GM18517 (cell line): ENCODE results near the gene EPX.
A peak's percentile ranks its signal among the peaks of the same experiment; 100 is the strongest.

Experiments used
- ATAC-seq: cut with Tn5 transposase; IDR thresholded peaks from one replicate; pipeline ENCODE4 v1.9.1; 2021; ENCODE audit warnings: mild to moderate bottlenecking, moderate library complexity; ENCODE audit not compliant: unreplicated experiment

EPX gene

DNA sequence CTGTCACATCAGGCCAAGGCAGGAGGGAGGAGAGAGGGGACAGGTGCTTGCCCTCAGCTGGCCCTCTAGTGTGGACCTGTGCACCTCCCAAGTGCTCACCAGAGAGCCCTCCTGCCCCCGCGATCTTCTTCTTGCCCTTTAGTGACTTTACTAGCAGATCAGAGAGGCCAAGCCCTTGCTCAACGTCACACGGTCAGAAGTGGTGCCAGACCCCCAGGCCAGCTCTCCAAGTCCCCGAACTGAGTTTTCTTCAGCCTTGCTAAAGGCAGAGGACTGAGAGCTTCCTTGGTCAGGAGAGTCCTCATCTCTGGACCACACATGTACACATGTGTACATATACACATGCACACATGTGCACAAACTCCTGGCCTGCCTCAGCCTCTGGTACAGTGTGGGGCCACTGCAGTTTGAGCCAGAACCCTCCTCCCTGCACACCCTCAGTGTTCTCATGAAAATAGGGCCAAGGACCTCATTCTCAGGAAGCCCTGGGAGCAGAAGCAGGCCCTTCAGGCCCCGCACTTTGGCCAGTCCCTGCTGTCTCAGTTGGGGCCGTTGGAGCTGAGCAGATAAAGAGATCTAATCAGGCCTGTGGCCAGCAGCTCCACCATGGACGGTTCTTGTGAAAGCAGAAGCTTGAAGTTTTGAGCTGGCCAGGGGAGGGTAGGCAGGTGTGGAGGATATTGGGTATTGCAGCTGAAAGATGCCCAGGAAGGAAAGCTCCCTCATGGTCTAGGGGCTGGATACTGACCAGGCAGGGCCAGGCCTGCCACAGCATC is 7.4 kb upstream of the EPX start:
- no peak for ATAC-seq

DNA sequence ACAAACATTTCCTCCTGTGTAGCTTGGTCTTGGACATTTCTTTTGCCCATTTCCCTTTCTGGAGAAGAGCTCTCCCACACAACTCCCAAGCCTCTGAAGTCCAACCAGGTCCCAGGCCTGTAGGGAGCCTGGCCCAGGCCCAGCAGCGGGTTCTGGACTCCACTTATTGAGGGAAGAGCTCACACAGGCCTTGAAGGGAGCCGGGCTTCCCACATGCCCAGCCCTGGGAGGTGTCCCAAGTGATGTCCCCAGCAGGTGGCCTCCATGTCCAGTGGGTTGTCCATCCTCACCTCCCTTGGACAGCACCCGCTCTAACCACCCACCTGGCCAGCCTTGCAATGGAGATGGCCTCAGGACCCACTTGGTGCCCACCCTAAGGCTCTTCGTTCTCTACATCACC is 5.9 kb upstream of the EPX start:
- ATAC-seq, result no peak

DNA sequence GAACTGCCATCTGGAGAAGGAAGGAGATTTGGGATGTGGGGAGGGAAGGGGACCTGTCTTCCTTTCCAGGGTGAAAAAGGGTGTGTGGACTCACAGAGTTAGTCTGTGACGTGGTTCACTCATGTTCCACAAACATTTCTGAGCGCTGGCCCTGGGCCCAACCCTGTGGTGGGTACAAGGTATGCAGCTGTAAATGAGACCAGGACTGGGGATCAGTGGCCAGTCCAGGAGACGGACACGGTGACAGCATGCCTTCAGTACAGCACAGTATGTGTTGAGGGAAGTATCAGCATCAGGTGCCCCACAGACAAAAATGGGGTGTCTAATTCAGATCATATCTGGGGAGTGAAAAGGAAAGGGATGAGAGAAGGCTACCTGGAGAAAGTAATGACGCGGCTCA is 5.5 kb upstream of the EPX start:
- no peak for ATAC-seq

DNA sequence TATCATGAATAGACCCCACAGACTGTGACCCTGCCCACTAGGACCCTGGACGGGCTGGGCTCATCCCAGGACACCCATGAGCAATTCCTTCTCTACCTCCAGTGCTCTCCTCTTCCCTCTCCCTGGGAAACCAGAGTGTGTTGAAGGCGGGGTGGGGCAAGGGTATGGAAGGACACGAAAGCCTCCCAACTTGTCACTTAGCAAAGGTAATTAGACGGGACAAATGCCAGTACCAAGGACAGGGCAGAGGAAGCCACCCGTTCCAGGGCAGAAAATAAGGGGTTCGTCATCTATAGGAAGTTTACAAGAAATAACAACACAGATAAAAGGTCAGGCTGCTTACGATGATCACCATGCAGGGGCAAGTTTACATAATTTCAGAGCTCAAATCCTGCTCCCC is 4.9 kb upstream of the EPX start:
- no peak for ATAC-seq

DNA sequence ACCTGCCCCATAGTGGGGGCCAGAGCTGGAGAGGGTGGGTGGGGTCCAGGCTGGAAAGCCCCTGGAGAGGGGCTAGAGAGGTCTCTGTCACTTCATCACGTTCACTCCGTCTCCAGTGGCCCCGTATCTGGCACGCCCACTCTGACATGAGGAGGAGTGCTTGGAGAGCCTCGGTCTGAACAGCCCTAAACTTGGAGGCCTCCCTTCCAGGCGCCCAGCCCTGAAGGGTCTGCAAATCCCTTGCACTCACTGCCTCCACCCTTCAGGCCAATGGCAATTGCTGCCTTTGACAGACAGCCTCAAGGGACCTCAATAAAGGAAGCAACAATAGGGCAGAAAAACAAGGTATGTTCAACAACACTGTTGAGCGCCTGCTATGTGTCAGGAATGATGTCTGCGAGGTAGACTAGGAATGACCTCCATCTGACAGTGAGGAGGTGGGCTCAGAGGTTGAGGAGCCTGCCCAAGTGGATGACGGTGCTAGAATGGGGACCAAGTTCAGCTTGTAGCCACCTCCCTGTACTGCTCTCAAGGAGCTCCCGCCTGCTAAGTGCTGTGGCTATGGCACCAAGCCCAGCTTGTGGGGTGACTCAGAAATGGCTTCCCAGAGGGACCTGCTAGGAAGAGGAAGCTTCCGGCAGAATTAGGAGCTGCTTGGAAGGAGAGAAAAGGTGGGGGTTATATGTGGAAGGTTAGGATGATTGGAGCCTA is 2.9 kb upstream of the EPX start:
- no peak for ATAC-seq

DNA sequence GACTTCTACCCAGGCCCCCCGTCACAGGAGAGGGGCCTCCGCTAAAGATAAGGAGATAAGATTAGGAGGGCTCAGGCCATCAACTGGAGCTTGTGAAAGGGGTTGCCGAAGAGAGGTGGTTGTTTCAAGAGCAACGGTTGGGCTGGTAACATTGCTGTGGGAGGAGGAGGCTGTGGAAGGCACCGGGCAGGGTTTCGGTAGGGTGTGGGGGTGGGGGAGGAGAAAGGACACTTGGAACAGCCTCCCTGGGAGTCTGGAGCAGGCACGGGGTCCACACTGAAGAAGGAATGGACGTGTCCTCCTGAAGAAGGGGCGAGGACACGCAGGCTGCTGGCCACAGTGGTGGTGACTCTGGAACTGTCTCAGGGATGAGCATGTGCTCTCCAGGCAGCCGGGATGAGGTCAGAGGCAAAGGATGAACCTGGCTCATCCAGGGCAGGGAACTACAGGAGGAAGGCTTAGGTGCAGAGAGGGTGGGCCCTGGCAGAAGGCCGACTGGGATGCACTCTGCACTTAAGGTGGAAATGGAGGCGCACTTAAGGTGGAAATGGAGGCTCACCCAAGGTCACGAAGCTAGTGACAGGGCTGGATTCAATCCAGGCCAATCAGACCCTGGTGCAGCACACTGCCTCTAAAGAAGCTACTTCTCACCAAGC is 1.2 kb upstream of the EPX start:
- ATAC-seq, result no peak

DNA sequence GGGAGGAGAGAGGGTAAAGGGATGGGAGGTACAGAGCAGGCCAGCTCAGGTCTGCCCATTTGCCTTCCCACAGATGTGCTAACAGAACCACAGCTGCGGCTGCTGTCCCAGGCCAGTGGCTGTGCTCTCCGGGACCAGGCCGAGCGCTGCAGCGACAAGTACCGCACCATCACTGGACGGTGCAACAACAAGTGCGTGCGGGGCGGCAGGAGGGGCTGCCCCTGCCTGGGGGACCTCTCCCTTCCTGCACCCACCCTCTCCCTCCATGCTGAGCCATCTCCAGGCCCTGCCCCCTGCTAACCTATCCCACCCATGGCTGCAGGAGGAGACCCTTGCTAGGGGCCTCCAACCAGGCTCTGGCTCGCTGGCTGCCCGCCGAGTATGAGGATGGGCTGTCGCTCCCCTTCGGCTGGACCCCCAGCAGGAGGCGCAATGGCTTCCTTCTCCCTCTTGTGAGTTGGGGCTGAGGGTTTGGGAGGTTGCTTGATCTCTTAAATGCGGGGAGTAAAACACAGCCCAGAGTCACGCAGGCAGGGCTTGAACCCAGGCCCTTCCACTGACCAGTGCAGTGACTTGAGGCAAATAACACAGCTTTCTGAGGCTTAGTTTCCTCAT is 1.2 kb downstream of the EPX start:
- no peak for ATAC-seq

DNA sequence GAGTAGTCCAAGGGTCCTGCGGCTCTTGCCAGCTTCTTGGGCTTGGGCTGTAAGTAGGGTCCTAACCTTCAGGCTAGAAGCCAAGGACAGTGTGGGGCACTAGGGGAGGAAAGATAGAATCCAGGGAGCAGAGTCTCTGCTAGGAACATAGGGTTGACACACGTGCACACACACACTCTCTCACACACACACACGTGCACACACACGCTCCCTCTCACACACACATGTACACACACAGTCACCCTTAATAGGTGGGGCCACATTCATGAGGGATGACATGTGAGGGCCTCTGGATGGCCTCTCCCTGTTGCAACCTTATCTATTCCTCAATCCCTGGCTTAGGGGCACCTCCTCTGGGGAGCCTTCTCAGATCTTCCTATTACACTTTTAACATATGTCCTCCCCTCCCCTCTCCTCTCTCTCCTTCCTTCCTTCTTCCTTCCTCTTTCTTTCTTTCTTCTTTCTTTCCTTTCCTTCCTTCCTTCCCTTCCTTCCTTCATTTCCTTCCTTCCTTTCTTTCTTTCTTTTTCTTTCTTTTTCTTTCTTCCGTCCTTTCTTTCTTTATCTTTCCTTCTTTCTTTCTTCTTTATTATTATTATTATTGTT is 3.1 kb downstream of the EPX start:
- no peak for ATAC-seq

DNA sequence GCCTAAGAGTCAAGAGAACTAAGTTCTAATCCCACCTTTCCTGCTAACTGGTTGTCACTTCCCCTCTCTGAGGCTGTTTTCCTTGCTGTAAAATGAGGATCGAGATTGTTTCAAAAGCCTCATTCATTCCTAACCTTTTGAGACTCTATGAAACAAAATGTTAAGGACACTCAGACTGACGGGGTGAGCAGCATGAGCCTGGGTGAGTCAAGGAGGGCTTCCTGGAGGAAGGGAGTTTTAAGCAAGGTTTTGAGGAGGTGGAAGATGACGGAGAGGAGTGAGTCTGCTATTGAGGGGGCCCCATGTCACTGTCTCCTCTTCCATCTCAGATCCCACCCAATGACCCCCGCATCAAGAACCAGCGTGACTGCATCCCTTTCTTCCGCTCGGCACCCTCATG is 4.1 kb downstream of the EPX start:
- ATAC-seq, result no peak

DNA sequence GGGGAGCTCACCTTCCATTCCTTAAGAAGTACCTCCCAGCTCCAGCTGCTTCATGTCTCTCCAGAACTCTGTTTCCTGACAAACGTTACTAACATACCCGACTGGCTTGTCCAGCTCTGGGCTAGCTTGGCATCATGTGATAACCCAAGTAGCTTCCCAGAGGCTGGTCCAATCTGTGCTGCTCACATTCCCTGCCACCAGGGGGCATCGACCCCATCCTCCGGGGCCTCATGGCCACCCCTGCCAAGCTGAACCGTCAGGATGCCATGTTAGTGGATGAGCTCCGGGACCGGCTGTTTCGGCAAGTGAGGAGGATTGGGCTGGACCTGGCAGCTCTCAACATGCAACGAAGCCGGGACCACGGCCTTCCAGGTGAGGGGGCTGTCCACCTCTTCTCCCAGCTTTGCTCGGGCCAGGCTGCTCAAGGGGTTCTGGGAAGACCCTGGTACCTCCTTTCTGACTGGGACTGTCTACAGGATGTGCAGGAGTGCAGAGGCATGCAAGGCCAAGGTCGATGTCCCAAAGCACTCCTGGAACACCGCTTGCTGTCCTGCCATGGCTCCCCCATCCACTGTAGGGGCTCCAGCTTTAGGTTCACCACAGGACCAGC is 7.6 kb downstream of the EPX start:
- no peak for ATAC-seq

DNA sequence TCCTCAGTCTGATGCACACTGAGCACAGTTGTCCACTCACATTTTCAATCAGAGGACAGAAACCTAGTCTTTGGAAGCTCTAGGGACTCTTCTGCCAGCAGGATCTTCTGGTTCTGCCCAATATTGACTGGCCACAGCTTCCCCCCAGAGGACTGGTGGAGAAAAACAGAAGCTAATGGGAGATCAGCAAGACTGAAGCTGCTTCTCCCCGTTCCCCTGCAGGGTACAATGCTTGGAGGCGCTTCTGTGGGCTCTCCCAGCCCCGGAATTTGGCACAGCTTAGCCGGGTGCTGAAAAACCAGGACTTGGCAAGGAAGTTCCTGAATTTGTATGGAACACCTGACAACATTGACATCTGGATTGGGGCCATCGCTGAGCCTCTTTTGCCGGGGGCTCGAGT is 10.3 kb downstream of the EPX start:
- no peak for ATAC-seq

DNA sequence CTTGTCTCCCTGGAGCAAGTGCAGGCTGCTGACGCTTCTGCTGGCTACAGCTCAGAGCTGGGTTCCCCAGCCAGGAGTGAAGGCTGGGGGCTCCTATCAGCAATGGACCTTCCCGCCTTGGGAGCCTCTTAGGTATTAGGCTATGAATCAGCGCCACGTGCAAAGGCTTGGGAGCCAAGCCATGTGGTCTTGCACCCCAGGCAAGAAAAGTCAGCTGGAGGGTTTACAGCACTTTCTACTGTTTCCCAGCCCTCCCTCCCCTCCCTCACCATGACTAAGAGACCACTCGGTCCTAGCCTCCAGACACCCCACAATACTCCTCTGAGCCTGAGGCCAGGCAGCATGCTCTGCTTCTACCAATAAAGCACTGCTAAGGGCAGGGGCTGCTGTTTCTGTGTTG is 12.3 kb downstream of the EPX start:
- ATAC-seq, result no peak

DNA sequence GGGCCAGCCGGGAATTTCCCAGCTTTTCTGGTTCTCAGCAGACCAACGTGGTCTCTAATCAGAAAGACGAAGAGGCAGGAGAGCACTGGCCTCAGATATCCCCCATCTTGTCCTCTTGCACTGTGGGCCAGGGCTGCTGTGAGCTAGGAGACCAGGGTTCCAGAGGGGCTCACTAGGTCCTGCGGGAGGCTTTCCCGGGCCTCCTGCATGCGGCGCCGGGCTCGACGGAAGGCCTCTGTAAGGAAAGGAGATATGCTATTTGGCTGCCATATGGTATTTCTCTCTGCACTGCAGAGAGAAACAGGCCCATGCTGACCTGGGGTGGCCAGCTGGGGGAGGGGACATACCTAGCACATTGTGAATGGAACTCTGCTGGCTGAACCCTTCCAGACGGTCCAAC is 13.4 kb downstream of the EPX start:
- no peak for ATAC-seq

DNA sequence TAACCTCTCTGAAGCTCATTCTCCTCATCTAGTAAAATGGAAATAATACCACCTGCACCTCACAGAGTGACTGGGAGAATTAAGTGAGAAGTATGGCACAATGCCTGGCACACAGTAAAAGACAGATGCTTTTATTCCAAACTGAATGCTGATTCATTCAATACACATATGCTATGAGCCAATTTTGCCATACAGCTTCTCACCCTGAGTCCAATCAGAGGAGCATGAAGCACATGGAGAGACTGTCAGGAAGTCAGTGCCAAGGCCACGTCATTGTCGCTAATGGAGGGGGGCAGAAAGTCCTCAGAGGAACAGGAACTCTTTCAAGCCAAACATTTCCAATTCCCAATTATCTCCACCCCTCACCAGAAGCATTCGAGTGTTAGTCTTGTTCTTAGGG is 14.9 kb downstream of the EPX start:
- ATAC-seq, result no peak

DNA sequence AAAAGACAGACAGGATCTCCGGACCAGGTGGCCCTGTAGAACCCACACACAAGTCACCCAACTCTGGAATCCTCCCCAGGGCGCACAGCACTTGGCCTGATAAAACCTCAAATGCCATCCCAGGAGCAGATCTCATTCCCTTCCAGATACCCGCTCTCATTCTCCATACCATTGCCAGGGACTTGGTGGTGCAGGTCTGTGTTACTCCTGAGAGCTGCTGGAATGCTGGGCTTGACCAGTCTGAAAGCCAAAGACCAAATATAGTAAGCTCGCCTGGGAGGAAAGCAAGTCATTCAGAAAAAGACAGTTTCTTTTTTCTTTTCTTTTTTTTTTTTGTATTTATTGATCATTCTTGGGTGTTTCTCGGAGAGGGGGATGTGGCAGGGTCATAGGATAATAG is 15.8 kb downstream of the EPX start:
- no peak for ATAC-seq

DNA sequence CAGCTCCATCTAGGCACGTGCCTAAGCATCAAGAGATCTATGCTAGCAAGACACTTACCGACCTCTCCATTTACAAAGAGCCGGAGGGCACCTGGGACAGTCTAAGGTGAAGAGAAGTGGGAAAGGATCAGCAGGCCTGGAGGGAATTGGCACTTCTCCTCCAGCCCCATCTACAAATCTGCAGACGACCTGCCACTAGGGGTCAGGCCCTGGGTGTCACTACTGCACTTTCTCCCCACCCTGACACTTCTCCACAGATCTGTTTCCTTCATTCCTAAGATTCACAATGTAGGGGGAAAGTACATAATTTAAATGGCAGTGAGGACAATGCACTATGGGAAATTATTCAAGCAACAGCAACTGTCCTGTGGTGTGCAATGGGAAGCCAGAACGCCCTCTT is 18.4 kb downstream of the EPX start:
- ATAC-seq, result no peak

DNA sequence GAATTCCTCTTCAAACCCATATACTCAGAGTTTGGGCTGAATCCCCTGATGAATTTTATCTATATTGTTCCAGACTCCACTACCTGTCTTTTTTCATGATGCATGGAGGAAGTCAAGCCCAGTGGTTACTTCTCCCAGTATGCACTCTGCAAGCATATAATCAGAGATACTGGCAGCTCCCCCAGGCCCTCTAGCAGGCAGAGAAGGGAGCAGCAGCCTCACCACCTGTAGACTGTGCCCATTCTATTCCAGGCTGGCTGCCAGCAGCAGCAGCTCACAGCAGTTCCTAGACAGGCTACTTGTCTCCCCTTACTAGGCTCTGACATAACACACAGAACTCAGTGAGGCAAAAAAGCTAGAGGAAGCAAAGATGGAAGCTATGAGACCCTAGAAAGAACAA is 23.2 kb downstream of the EPX start:
- no peak for ATAC-seq

DNA sequence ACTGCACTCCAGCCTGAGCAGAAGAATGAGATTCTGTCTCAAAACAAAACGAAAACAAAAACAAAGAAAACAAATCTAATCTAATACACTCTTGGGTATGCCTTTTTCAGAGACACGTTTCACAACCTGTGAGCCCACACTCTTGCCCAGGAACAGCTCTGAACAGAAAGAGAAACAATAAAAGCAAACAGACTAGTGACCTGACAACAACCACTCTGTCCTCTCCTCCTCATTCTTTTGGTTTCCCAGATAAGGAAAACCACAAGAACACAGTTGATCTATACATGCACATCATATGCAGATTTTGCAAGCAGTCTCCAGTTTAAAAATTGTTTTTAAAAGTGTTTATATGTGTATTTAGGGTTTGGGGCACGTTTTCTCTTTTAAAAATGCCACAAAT is 25.2 kb downstream of the EPX start:
- ATAC-seq, result peak; percentile 44

DNA sequence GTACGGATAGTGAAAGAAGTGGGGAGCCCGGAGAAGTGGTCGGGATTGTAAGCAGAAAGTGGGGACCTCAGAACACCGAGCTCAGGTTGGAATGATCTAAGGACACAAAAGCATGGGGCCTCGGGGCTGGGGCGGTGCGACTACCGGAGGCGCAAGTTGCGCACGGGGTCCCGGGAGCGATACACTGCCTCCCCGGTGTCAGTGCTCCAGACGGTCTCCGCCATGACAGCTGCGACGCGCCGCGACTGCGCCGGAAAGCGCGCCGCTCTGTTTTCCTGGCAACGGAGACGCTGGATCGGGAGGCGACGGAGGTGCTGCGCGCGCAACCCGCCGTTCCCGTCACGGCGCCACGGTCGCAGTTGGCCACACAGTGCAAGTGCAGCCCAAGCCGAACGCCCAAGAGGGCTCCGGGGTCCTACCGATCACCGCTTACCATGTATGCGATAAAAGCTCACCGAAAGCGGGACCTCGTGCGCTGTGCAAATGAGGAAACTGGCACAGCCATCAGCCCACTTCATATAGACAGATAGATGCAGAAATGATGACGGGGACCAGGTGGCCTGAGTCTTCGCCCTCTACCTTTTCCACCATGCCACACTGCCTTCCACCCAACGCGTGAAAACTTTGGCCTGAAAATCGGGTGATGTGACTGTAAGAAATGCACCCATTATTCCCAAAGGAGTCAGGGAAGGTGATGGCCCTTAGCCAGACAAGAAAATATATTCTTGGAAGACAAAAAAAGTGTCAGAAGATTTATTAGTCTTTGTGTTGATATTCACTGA is 26.7 kb downstream of the EPX start, which contains the start of gene MKS1:
Gene MKS1 (minus strand): TSS at position 249 of the 782 bp plus-strand sequence. CDS start 25 bp downstream, at position 224.
- ATAC-seq, result peak; percentile 83

DNA sequence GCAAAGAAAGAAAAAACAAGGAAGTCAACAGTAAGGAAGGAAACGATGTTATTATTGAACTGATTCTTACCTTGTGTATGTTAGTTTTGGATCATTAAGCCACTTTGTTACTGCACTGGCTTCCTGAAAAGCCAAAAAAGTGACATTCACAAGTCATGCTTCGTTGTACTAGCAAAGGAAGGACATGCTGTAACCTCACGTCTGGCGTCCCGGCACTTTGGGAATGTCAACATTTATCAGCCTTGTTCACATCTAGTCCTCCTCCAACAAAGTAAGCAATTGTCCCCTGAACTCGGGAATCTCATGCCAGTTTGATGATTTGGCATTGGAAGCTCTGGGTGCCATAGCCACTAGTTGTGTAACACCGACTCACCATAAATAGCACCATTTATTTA is 27.3 kb downstream of the EPX start:
- ATAC-seq, result no peak
